Measurements from ENCODE around the gene APOB. TPM values are rescaled to one million over a fixed set of nuclear protein-coding genes. Genes with fewer than 3 reads are reported as not detected.

The APOB gene
- total RNA-seq, 1 donor from 2014 or later: under 0.01 TPM

DNA sequence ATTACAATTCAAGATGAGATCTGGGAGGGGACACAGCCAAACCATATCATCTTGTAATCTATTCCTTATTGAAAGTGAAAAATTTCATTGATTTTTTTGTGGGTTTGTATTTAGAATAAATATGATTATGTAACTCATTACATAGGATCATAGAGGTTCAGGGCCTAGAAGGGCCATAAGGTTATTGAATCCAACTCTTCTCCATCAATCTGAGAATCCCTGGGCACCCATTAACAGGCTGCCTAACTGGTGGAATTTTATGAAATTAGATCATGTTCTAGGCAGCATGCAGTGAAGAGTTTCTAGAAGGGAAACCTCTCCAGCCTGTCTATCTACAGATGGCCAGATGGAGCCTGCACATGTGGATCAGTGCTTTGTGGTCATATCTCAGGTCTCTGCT is 6.3 kb upstream of the APOB start:
- no peak for DNase-seq (ENCODE audit: low read depth in 2 of 2)

DNA sequence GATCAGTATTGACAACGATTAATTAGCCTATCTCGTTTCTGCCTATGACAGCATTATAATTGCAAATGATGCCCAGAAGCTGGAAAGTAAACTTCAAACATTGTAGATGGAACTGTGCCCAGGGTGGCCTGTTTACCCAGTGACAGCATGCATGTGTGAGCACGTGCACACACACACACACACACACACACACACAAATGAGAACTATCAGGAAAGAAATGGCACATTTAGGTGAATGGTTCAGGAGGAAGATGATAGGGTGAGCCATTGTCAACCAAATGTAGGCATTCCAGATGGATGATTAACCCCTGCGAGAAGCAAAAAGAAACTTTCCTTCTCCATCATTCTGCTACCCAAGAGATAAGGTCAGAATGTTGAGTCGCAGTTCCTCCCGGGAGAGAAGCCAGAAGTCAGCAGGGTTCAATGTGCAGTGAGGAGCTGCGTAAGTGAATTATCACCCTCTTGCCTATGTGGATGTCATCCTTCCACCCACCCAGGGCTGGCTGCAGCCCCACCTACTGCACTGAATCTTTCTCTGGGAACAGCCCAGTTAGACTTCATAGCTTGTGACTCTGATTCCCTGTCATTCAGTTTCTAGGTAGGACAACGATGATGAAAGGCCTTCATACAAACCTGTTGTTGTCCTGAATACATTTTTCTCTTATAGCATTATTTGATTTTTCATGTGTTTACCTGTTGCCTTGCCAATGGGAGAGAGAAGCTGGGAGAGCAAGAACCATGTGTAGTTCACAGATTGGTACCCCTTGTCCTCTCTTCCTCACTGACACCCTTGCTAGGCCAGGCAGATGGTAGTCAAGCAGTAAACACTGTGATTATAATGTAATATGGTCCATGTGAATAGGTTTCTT is 3.5 kb upstream of the APOB start:
- no peak for DNase-seq (ENCODE audit: low read depth in 2 of 2)

DNA sequence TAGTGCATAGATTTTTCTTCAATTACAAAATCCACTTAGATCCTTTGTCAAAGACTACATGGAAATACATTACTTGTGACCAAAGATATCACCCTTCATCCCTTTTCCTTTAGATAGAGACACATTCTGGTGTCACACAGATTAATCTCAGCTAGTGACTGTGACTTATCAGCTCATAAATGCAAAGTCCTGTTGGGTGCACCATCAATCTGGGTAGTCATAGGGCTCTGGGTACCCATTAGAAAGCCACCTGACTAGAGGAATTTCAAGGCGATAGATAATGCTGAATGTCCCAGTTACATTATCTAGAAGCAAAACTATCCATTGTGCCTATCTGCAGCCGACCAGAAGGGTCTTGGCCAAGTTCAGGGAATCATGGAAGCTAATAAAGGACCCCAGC is 2.6 kb upstream of the APOB start:
- DNase-seq (ENCODE audit: low read depth in 2 of 2): no peak

DNA sequence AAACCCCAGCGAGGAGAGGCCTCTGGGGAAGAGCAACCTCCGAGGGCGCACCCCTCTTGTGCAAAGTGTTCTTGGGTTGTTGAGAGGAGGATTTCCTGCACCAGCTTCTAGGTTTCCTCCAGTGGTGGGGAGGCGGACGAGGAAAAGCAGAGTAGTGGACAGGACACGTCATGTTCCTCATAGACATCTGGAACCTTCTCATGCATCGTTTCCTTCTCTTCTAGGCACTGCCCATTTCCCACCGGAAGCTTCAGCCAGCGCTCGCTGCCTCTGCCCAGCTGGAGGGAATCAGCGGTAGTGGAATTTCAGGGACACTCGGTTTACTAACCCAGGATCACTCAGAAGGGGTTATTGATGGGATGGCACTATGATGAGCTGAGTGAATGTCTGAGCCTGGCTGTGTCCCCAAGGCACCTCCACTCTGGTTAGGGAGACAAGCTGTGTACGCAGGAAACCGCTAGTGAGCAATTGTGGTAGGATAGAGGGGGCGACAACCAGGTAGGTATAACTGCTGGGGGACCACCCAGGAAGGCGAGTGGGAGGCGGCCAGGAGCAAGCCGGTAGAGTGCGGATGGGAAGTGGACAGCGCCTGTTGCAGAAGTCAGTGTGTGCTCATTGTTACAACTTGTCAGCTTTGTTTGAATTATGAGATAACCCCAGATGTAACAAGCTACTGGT is 960 bp upstream of the APOB start:
- no peak for DNase-seq (ENCODE audit: low read depth in 2 of 2)

DNA sequence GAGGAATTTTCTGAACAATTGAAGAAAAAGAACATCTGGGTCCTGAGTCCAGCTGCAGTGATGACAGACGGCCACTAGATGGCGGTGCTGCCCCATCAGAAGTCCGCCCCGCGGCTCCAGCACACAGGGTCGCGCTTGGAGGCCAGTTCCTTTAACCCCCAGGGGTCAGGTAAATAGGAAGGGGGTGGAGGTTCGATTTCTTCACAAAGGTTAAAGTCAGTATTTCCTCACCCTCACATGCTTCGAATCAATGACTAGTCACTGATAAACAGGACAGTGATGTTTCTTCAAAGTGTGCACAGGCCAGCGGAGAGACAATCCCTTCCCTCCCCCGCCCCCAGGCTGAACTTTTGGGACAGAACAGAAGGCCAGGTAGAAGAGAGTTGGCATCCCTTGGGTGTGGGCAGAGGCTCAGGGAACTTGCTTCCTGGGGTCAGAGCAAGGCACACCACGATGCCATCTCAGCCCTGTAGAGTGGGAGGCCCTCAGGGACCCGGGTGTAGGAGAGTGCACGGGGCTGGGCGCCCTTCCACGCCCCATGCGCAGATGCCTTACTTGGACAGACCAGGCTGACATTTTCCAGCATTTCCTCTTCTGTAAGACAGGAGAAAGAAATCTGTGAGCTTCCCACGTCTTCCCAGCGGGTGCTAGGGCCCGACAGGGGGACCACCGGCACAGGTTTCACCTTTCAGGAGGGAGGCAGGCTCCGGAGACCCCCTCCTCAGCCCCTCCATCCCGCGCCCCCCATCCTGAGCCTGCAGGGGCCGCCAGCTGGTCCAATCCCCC is 722 bp downstream of the APOB start:
- peak; percentile 56 to 69 for DNase-seq (ENCODE audit: low read depth in 2 of 2)

DNA sequence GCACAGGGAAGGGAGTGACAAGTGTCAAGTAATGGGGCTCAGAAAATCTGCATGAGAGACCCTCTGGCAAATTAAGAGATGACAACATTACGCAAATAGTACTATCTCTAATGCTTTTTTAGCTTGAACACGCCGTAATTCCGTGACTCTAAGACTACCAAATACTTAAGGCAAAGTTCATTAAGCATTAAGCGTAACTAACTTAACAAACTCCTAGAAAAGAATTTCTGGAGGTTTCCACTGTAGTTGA is 1.2 kb downstream of the APOB start:
- DNase-seq (ENCODE audit: low read depth in 2 of 2): no peak

DNA sequence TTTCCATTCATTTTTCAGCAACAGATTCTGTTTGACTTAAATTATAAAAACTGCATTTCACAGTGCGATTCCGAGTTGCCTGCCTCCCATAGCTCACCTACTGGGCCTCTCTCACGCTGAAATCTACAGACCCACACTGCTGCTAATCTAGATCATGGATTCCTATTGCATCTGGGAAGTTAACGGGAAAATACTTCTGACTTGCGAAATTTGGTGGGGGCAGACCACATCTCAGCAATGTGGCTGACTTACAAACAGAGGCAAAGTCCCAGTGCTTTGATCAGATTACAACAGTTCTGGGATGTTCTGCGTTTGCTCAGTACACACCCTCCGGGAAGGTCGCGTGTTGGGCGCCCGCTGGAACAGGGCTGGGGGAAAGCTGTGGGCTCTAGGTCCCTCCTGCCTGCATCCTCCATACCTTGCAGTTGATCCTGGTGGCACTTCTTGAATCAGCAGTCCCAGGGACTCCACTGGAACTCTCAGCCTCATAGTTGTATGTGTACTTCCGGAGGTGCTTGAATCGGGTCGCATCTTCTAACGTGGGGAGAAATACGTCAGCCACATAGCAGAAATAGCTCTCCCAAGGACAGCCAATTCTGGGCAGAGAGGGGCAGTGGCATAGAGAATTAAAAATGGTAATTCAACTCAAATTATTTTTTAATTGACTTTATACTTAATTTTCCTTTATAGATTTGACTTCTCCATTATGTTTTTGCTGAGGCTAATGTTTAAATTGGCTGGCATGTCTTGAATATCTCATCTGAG is 1.7 kb downstream of the APOB start:
- no peak for DNase-seq (ENCODE audit: low read depth in 2 of 2)

DNA sequence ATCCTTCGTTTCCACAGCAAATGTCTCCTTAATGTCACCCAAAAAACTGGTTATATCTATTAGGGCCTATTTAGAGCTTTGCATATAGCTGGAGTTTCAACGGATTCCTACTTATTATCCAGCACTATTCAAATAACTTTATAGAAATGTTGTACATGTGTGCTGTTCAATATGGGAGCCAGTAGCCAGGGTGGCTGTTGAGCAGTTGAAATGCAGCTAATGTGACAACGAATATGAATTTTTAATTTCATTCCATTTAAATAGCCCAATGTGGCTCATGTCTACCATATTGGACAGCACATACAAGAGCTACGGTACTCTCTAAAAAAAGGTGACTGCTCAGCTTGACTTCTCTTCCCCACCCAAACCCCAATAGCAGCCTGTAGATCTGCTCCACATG is 2.4 kb downstream of the APOB start:
- DNase-seq (ENCODE audit: low read depth in 2 of 2): no peak

DNA sequence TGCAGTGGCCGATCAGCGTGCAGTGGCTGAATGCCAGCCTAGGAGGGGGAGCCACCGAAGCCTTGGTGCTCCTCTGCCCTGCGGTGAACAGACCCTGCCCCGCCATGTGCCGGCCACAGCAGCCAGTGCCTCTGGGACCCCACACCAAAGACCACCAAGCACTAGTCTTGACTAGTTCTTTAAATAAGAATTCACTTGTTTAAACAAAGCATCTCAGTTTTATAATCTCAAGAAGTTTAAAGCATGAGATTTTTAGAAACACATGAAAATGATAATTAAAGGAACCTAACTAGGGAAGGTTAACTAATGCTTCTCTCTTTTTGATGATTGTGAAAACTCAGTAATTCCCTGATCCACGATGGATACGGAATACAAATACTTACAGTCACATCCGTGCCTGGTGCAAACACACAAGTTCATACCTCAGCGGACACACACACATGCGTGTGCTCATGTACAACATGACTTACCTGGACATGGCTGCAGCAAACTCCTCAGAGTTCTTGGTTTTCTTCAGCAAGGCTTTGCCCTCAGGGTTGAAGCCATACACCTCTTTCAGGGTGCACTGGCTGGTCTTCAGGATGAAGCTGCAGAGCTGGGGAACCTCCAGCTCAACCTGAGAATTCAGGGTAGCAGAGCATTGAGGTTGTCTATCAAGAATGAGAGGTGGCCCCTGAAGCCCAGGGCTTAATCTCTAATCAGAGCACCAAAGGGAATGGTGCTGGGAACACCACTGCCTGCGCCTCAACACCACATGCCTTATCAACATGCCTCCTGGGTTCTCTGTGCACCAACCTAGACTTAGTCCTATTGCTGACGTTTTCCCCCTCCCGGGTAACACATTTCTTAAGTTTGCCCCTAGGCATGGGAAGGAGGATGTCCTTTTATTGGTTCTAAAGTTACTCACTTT is 3.1 kb downstream of the APOB start:
- DNase-seq (ENCODE audit: low read depth in 2 of 2): no peak

DNA sequence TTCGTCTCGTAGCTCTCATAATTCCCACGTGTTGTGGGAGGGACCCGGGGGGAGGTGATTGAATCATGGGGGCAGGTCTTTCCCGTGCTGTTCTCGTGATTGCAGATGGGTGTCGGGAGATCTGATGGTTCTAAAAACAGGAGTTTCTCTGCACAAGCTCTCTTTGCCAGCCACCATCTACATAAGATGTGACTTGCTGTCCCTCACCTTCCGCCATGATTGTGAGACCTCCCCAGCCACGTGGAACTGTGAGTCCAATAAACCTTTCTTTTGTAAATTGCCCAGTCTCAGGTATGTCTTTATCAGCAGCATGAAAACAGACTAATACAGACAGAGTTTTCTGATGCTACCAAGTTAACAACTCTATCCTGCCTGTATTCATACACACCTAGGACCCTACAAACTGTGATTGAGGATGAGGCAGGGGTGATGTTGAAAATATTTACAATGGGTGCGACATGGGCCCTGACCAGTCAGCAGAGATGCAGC is 3.9 kb downstream of the APOB start:
- DNase-seq (ENCODE audit: low read depth in 2 of 2): no peak

DNA sequence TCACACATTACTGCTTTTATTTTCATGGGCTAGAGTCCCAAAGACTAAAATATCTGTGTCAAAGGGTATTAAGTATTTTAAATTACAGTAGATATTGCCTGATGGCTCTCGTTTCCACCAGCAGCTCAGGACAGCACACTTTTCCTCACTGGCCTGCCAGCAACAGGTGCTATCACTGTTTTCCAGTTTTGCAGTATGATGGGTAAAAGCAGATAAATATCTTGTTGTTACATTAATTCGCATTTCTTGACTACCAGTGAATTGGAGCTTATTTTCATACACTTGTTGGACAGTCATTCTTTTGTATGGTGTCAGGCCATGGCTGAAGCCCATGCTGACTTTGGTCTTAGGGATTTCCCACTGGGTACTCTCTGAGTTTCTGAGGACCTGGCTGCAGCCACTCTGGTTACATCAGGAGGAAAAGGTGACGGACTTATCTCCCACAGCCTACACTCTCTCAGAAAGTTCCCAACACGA is 4.8 kb downstream of the APOB start:
- DNase-seq (ENCODE audit: low read depth in 2 of 2): no peak

DNA sequence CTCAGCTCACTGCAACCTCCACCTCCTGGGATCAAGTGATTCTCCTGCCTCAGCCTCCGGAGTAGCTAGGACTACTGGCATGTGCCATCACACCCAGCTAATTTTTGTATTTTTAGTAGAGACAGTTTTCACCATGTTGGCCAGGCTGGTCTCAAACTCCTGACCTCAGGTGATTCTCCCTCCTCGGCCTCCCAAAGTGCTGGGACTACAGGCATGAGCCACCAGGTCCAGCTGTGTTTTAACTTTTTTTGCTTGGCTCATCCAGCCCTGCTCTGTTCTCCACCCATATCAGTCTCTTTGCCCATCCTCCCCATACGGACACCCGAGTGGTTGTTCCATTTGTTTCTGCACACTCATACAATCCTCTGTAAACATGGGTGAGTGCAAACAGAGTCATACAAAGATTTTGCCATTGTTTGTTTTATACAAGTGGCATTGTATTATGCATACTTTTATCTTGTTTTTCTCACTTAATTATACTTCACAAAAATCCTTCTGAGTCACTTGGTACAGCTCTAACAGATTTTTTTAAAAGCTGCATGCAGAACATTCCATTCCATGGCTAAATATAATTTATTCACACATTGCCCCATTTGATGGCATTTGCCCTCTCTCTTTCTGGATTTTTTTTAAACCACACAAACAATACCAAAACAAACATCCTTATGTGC is 5.3 kb downstream of the APOB start:
- no peak for DNase-seq (ENCODE audit: low read depth in 2 of 2)

DNA sequence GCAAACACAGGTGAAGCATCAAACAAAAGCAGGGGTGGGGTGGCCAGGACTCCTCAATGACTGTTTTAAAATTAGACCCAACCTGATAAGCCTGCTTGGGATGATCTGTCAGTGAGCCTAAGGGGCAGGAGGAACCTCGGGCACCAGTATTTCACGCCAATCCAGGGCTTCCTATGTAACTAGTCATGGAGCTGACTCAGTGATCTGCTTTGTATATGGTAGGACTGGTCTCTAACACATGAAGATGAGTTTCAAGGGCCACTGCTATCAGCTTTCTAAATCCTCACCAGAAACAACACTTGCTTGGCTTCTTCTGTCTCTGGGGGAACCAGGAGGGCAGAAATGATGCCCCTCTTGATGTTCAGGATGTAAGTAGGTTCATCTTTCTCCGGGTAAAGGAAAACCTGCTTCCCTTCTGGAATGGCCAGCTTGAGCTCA is 6.2 kb downstream of the APOB start:
- DNase-seq (ENCODE audit: low read depth in 2 of 2): no peak

DNA sequence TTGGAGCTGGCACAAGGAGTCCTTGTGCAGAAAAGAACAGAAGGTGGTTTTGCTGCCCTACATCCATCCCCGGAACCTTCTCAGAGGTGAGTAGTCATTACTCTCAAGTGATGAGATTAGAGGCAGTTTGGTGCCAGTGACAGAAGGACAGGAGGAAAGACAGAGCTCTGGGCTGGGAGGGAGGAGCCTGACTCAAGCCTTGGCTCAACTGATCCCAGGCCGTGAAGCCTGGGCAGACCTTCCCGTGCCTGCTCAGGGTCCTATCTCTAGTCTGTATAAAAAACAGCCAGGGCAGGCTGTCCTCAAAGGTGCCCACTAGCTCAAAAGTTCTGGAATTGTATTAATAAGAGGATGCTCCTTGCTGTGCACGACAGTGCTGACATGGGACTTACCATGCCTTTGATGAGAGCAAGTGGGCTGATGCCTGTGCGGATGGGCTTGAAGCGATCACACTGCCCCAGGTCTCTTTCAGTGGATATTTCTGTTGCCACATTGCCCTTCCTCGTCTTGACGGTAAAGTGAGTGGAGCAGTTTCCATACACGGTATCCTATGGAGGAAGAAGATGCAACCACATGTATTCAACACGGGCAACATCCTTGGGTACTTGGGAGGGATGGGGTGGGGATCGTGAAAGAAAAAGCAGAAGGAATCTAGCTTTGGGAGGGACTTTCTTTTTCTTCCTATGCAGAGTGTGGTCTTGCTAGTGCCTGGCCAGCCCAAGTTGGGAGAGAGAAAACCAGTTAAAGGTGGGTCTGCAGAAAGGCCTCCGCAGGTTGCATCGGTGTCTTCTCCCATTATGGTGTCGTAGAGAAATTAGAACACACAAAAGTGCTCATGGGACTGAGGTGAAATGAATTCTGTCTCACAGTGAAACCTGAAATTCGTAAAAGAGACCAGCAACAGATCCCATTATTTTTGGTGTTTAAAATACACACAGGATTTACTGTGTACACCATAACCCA is 6.9 kb downstream of the APOB start:
- no peak for DNase-seq (ENCODE audit: low read depth in 2 of 2)

DNA sequence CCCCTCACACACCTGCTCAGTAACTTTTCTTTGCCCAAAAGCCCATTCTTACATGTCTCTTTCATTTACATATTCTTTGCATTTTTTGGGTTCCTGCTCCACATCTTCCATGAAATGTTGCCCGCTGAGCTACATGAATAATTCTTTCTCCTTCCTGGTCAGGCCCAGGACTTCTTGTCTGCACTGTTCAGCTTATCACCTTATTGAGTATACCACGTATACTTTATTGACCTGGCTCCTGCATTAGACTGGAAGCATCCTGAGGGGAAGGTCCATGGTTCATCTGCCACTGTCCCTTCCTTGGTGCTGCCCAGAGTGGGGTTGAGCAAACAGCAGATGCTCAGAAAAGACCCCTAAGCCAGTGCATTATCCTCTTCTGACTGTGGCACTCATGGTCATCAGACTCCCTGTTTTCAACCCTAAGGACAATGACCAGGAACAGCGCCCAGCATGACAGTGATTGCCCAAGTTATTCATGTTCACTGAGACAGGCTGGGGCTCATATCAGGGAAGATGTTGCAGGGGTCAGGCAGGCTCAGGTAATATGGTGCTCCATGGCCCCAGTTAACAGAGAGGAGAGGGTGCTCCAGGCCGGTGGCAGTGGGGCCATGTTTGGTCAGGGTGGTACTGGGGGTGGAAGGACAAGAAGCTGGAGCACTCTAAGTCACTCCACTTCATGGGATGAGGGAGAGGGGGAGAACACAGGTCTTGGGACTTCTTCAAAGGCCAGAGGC is 7.7 kb downstream of the APOB start:
- no peak for DNase-seq (ENCODE audit: low read depth in 2 of 2)

DNA sequence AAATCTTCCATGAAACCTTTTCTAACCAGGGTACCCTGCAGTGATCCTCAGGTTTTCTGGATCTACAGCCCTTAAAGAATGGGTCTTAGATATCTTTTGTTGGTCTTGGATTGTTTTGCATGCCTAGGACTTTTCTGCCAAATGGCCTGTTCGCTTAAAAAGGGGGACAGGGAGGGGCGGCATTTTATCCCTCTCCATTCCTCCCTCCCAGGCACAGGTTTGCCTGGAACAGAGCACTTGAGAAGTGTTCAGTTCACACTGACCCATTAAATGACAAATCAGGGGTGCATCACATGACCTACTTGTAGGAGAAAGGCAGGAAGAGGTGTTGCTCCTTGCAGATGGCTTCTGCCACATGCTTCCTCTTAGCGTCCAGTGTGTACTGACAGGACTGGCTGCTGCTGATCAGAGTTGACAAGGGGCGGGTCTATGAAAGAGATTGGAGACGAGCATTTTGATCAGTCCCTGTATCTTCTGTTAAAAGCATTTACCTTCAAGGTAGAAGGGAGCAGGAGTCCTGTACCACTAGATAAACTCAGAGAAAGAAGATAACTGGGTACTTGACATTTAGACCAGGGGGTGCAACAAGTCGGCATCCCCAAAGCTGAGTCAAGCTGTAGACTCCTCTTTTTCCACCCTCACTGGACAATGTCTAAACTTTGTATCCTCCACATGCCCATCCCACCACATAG is 8.4 kb downstream of the APOB start:
- no peak for DNase-seq (ENCODE audit: low read depth in 2 of 2)

DNA sequence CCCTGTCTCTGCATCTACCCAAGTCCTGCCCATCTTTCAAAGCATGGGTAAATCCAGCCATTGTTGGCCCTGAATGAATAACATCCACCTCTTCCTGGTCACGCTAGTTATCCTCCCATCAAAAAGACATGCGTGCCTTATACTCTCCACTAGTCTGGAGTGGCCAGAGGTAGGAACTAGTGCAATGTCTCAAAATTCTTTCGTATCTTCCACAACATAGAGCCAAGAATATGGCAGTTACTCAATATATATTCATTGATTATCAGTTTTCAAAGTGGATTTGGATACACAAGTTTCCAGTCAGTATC is 8.9 kb downstream of the APOB start:
- DNase-seq (ENCODE audit: low read depth in 2 of 2): no peak

Measured in lung microvascular endothelial cell (primary cell).